Upper lobe of left lung (tissue), 4 donors: ENCODE measurements around the gene MAST3.

Source experiments
- EP300 ChIP-seq, 4 donors: sonication (generic); formaldehyde crosslinking; IDR thresholded peaks; one replicate each; pipeline ENCODE4 v1.5.1; 2017; ENCODE audit warnings: antibody characterized with exemption in 4 of 4, control low read depth in 2 of 4
- POLR2A ChIP-seq, 4 donors: fragments of 450-650 bp; IDR thresholded peaks; one replicate each; pipeline ENCODE4 v1.5.1; 2016 to 2017; ENCODE audit warnings: antibody characterized with exemption in 4 of 4, mild to moderate bottlenecking in 2 of 4
- POLR2AphosphoS5 ChIP-seq, 2 donors: sonication (generic); formaldehyde crosslinking; IDR thresholded peaks; one replicate each; pipeline ENCODE4 v1.5.1; 2017; ENCODE audit warnings: antibody characterized with exemption in 2 of 2
- TF ChIP-seq, protein P1 (sequence below), 6 experiments: fragments of 450-650 bp in 4 of 6; fragments of 200-600 bp in 2 of 6; sonication (generic) in 2 of 6; IDR thresholded peaks; one replicate each; pipeline ENCODE4 v1.5.1; 2016 to 2019; ENCODE audit warnings: antibody characterized with exemption in 6 of 6

DNA sequence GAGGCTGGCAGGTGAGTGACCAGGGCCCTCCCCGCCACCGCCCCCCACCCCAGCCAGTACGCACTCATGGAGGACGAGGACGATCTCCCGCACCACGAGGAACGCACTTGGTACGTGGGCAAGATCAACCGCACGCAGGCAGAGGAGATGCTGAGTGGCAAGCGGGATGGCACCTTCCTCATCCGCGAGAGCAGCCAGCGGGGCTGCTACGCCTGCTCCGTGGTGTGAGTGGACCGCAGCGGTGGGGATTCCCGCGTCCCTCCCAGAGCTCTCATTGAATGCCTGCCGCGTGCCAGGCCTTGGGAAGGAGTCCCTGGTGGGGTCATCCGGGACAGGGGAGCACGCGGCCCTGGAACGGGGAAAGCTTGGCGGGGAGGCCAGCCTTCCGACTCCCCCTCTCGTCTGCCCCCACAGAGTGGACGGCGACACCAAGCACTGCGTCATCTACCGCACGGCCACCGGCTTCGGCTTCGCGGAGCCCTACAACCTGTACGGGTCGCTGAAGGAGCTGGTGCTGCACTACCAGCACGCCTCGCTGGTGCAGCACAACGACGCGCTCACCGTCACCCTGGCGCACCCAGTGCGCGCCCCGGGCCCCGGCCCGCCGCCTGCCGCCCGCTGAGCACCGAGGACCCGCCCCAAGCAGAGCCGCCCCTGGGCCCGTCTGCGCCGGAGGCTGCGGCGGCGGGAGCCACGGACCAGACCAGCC lies 71.2 kb downstream of the MAST3 start:
- TF ChIP-seq, protein P1, sequence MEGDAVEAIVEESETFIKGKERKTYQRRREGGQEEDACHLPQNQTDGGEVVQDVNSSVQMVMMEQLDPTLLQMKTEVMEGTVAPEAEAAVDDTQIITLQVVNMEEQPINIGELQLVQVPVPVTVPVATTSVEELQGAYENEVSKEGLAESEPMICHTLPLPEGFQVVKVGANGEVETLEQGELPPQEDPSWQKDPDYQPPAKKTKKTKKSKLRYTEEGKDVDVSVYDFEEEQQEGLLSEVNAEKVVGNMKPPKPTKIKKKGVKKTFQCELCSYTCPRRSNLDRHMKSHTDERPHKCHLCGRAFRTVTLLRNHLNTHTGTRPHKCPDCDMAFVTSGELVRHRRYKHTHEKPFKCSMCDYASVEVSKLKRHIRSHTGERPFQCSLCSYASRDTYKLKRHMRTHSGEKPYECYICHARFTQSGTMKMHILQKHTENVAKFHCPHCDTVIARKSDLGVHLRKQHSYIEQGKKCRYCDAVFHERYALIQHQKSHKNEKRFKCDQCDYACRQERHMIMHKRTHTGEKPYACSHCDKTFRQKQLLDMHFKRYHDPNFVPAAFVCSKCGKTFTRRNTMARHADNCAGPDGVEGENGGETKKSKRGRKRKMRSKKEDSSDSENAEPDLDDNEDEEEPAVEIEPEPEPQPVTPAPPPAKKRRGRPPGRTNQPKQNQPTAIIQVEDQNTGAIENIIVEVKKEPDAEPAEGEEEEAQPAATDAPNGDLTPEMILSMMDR (IDR thresholded peaks at IDR 0.05): no peak
- TF ChIP-seq POLR2A (IDR thresholded peaks at IDR 0.05): no peak
- no peak for TF ChIP-seq EP300 (IDR thresholded peaks at IDR 0.05)
- TF ChIP-seq POLR2AphosphoS5 (IDR thresholded peaks at IDR 0.05): no peak
